ENCODE measurements around the gene MAIP1.

GRCh38 chr2:199984755-199985154, 29.4 kb downstream of the MAIP1 start:
- no peak for TF ChIP-seq CHD1 (IDR thresholded peaks at IDR 0.05; ENCODE audit: low read depth, low read length)
- no peak for TF ChIP-seq CTCF (conservative IDR thresholded peaks at IDR 0.05; ENCODE audit: low read depth, low read length)
- TF ChIP-seq CEBPB (IDR thresholded peaks at IDR 0.05; ENCODE audit: low read depth, low read length): no peak
- TF ChIP-seq NFE2L2 (IDR thresholded peaks at IDR 0.05; ENCODE audit: low read depth, low read length): no peak
- no peak for TF ChIP-seq BHLHE40 (IDR thresholded peaks at IDR 0.05; ENCODE audit: low read depth, low read length)
- no peak for TF ChIP-seq POLR2A (IDR thresholded peaks at IDR 0.05; ENCODE audit: low read depth, low read length)
- TF ChIP-seq RCOR1 (IDR thresholded peaks at IDR 0.05; ENCODE audit: insufficient replicate concordance, low read length): no peak
- TF ChIP-seq MXI1 (IDR thresholded peaks at IDR 0.05; ENCODE audit: borderline replicate concordance, low read depth, low read length): no peak
- TF ChIP-seq MAZ (IDR thresholded peaks at IDR 0.05; ENCODE audit: borderline replicate concordance, low read depth, low read length): no peak
- no peak for TF ChIP-seq USF2 (IDR thresholded peaks at IDR 0.05; ENCODE audit: low read depth, low read length)
- TF ChIP-seq, protein P1, sequence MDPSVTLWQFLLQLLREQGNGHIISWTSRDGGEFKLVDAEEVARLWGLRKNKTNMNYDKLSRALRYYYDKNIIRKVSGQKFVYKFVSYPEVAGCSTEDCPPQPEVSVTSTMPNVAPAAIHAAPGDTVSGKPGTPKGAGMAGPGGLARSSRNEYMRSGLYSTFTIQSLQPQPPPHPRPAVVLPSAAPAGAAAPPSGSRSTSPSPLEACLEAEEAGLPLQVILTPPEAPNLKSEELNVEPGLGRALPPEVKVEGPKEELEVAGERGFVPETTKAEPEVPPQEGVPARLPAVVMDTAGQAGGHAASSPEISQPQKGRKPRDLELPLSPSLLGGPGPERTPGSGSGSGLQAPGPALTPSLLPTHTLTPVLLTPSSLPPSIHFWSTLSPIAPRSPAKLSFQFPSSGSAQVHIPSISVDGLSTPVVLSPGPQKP (IDR thresholded peaks at IDR 0.05; ENCODE audit: borderline replicate concordance, low read depth, low read length): no peak
- TF ChIP-seq RFX5 (IDR thresholded peaks at IDR 0.05; ENCODE audit: low read depth, low read length): no peak
